Spinal cord (tissue), 10 donors: ENCODE data around the gene DPP7. TPM values are rescaled to one million over a fixed set of nuclear protein-coding genes. Genes with fewer than 3 reads are reported as not detected.

Experiments
- DNase-seq, 6 donors: peaks; one replicate each; pipeline versions ENCODE4 v3.0.0 to v3.0.0-alpha.2; 2013 to 2015; ENCODE audit warnings: low spot score in 6 of 6, low read depth in 4 of 6
- H3K27ac ChIP-seq: one replicate; pipeline ENCODE4 v1.5.1; 2013; ENCODE audit warnings: low read depth, low read length, control low read depth
- H3K27me3 ChIP-seq: one replicate; pipeline ENCODE4 v1.6.1; 2013; ENCODE audit warnings: low read length; ENCODE audit not compliant: control insufficient read depth, insufficient read depth
- H3K36me3 ChIP-seq: one replicate; pipeline ENCODE4 v1.6.1; 2013; ENCODE audit warnings: low read length; ENCODE audit not compliant: control insufficient read depth, insufficient read depth
- H3K4me1 ChIP-seq: one replicate; pipeline ENCODE4 v1.6.1; 2013; ENCODE audit warnings: low read length; ENCODE audit not compliant: control insufficient read depth, insufficient read depth
- H3K4me3 ChIP-seq: one replicate; pipeline ENCODE4 v1.5.1; 2013; ENCODE audit warnings: low read depth, low read length, control low read depth
- H3K9me3 ChIP-seq: one replicate; pipeline ENCODE4 v1.6.1; 2013; ENCODE audit warnings: low read length; ENCODE audit not compliant: control insufficient read depth, insufficient read depth
- WGBS: methylation state at CpG from one replicate; pipeline ENCODE4 v1.1.5; 2013; ENCODE audit warnings: missing lambda C conversion rate; ENCODE audit not compliant: insufficient coverage; 5-methylcytosine and 5-hydroxymethylcytosine counted together
- polyA plus RNA-seq, 2 donors: library from polyadenylated mRNA; unstranded; fragments of 120-200 nt; gene quantifications; one replicate each; pipeline ENCODE4 v1.2.1, GENCODE V29; 2013; ENCODE audit not compliant: insufficient read length in 2 of 2
- total RNA-seq, 2 donors: library from RNA; depleted of rRNA in 1 of 2; stranded (reverse); fragments of 120-200 nt in 1 of 2; fragments of >200 nt in 1 of 2; gene quantifications; one replicate each; pipeline versions ENCODE4 v1.2.3 to v1.2.4, GENCODE V29; 2013 to 2014
- donor health status: healthy.

DPP7 gene
- total and polyA plus RNA-seq, 4 donors = 29.8 to 144 (median 114) TPM

- H3K4me1 ChIP-seq = peaks cover 22% of the 10 kb centered on the region
- peaks cover 62% of the 10 kb centered on the region for H3K36me3 ChIP-seq
- H3K4me3 ChIP-seq = no peak overlapping the region
- no peaks in the 10 kb centered on the region for H3K9me3 ChIP-seq
- H3K27ac ChIP-seq = no peak overlapping the region
- 85% methylated on average over 42 of the region's 42 CpGs for WGBS
- peaks cover 12% of the 10 kb centered on the region for H3K27me3 ChIP-seq
- DNase-seq = no peak
Measured at GRCh38 chr9:137112564-137113384, 1.8 kb downstream of the DPP7 start.

- H3K4me1 ChIP-seq = peaks cover 16% of the 10 kb centered on the region
- no peak for DNase-seq
- H3K27me3 ChIP-seq = peaks cover 12% of the 10 kb centered on the region
- WGBS = 87% methylated on average over 29 of the region's 35 CpGs
- peaks cover 66% of the 10 kb centered on the region for H3K36me3 ChIP-seq
- H3K9me3 ChIP-seq = no peaks in the 10 kb centered on the region
- H3K27ac ChIP-seq = no peak overlapping the region
- no peak overlapping the region for H3K4me3 ChIP-seq
Measured at GRCh38 chr9:137111788-137112563, 2.6 kb downstream of the DPP7 start.

- WGBS = 89% methylated on average over 28 of the region's 28 CpGs
- Histone ChIP-seq H3K27ac (no peak overlapping the region), H3K4me3 (no peak overlapping the region), H3K4me1 (peaks cover 14% of the 10 kb centered on the region), H3K9me3 (no peaks in the 10 kb centered on the region), H3K27me3 (peaks cover 12% of the 10 kb centered on the region), H3K36me3 (peaks cover 74% of the 10 kb centered on the region)
- DNase-seq = no peak
Measured at GRCh38 chr9:137110911-137111787, 3.4 kb downstream of the DPP7 start.

- no peak overlapping the region for H3K27ac ChIP-seq
- peaks cover 9% of the 10 kb centered on the region for H3K27me3 ChIP-seq
- H3K4me1 ChIP-seq = peaks cover 6% of the 10 kb centered on the region
- no peak overlapping the region for H3K4me3 ChIP-seq
- peaks cover 83% of the 10 kb centered on the region for H3K36me3 ChIP-seq
- WGBS = 90% methylated on average over 38 of the region's 38 CpGs
- DNase-seq = no peak
- no peaks in the 10 kb centered on the region for H3K9me3 ChIP-seq
Measured at GRCh38 chr9:137110147-137110910, 4.2 kb downstream of the DPP7 start.

- H3K4me1 ChIP-seq = no peaks in the 10 kb centered on the region
- no peak for DNase-seq
- 85% methylated on average over 34 of the region's 34 CpGs for WGBS
Measured at GRCh38 chr9:137109250-137110146, 5.0 kb downstream of the DPP7 start.

GRCh38 chr9:137108608-137109249 lies 5.8 kb downstream of the DPP7 start:
- no peaks in the 10 kb centered on the region for H3K4me1 ChIP-seq
- H3K27me3 ChIP-seq = peaks cover 5% of the 10 kb centered on the region
- 89% methylated on average over 29 of the region's 29 CpGs for WGBS
- H3K9me3 ChIP-seq = no peaks in the 10 kb centered on the region
- H3K4me3 ChIP-seq = no peak overlapping the region
- DNase-seq = no peak
- H3K27ac ChIP-seq = no peak overlapping the region
- H3K36me3 ChIP-seq = peaks cover 99% of the 10 kb centered on the region

More at GRCh38 chr9:137109250-137110146, 5.0 kb downstream of the DPP7 start:
- H3K27ac ChIP-seq = no peak overlapping the region
- H3K27me3 ChIP-seq = peaks cover 5% of the 10 kb centered on the region
- no peak overlapping the region for H3K4me3 ChIP-seq
- no peaks in the 10 kb centered on the region for H3K9me3 ChIP-seq
- peaks cover 91% of the 10 kb centered on the region for H3K36me3 ChIP-seq

GRCh38 chr9:137107982-137108381 lies 6.6 kb downstream of the DPP7 start:
- Histone ChIP-seq H3K36me3 (peaks cover 100% of the 10 kb centered on the region), H3K4me1 (no peaks in the 10 kb centered on the region), H3K4me3 (no peak overlapping the region), H3K27ac (no peak overlapping the region), H3K9me3 (no peaks in the 10 kb centered on the region), H3K27me3 (no peaks in the 10 kb centered on the region)
- WGBS = 97% methylated on average over 17 of the region's 17 CpGs
- DNase-seq = no peak

- Histone ChIP-seq H3K27me3 (no peaks in the 10 kb centered on the region), H3K36me3 (peaks cover 100% of the 10 kb centered on the region), H3K4me1 (no peaks in the 10 kb centered on the region), H3K9me3 (no peaks in the 10 kb centered on the region), H3K27ac (no peak overlapping the region), H3K4me3 (no peak overlapping the region)
- DNase-seq = no peak
- 95% methylated on average over 27 of the region's 27 CpGs for WGBS
Measured at GRCh38 chr9:137107312-137107921, 7.1 kb downstream of the DPP7 start.
